ENCODE measurements around the gene FCRL3. TPM values are rescaled to one million over a fixed set of nuclear protein-coding genes. Genes with fewer than 3 reads are reported as not detected.

FCRL3 gene
- total and polyA plus RNA-seq, 4 donors = 0.03 to 0.99 (median 0.10) TPM; not detected in 1

GRCh38 chr1:157695417-157695816 lies 5.2 kb downstream of the FCRL3 start:
- DNase-seq (no peak), ATAC-seq (ENCODE audit: low FRiP score) (no peak)
- WGBS, 2 donors = 53 to 60% methylated on average over 4 of the region's 4 CpGs
- H3K4me1 ChIP-seq (ENCODE audit: control insufficient read depth in 1 of 2, insufficient read depth in 2 of 2, low read length in 2 of 2) = no peaks in the 10 kb centered on the region
- no peaks in the 10 kb centered on the region for H3K27me3 ChIP-seq (ENCODE audit: control insufficient read depth in 1 of 2, insufficient read depth in 2 of 2, low read length in 1 of 2)
- no peak overlapping the region for H3K4me3 ChIP-seq (ENCODE audit: low read length in 2 of 2)
- H3K9me3 ChIP-seq (ENCODE audit: control insufficient read depth, low read length) = no peaks in the 10 kb centered on the region
- H3K36me3 ChIP-seq (ENCODE audit: control insufficient read depth in 1 of 2, insufficient read depth in 2 of 2, low read length in 1 of 2) = no peaks in the 10 kb centered on the region
- intact Hi-C loops (cut with DNase I) = no loop called here
- H3K27ac ChIP-seq (ENCODE audit: low read depth in 1 of 2, low read length in 2 of 2) = no peak overlapping the region

DNA sequence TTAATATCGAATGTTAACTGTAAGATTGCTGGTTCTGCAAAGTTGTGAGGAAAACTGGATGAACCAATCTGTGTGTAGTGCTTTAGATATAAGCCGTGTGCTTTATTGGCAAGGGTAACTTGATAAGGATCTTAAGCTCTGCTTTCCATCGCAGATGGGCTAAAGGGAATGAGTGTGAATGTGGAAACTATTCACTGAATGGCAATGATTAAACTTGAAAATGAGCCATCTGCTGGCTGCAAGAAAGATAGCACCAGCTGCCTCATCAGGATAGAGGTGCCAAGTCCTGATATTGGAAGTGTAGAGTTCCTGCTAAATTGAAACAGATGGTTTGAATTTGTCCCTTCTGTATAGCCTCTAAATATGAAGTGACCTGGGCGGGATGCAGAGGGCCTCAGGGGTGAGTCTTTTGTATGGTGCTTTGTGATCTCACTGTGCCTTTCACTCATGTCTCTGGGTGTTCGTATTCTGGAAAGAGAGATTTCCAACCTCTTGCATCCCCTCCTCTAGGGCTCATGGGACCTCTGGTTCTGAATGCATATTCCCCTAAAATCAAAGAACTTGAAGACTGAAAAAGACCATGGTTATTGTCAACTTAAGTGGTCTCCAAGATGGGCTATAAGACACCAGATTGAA lies 9.2 kb downstream of the FCRL3 start:
- Histone ChIP-seq H3K27me3 (ENCODE audit: control insufficient read depth in 1 of 2, insufficient read depth in 2 of 2, low read length in 1 of 2) (no peaks in the 10 kb centered on the region), H3K4me3 (ENCODE audit: low read length in 2 of 2) (no peak overlapping the region), H3K4me1 (ENCODE audit: control insufficient read depth in 1 of 2, insufficient read depth in 2 of 2, low read length in 2 of 2) (no peaks in the 10 kb centered on the region), H3K9me3 (ENCODE audit: control insufficient read depth, low read length) (no peaks in the 10 kb centered on the region), H3K27ac (ENCODE audit: low read depth in 1 of 2, low read length in 2 of 2) (no peak overlapping the region), H3K36me3 (ENCODE audit: control insufficient read depth in 1 of 2, insufficient read depth in 2 of 2, low read length in 1 of 2) (no peaks in the 10 kb centered on the region)
- intact Hi-C loops (cut with DNase I) = no loop called here
- no peak for ATAC-seq (ENCODE audit: low FRiP score)
- DNase-seq = no peak
- WGBS, 2 donors = 36 to 37% methylated on average over 5 of the region's 5 CpGs

DNA sequence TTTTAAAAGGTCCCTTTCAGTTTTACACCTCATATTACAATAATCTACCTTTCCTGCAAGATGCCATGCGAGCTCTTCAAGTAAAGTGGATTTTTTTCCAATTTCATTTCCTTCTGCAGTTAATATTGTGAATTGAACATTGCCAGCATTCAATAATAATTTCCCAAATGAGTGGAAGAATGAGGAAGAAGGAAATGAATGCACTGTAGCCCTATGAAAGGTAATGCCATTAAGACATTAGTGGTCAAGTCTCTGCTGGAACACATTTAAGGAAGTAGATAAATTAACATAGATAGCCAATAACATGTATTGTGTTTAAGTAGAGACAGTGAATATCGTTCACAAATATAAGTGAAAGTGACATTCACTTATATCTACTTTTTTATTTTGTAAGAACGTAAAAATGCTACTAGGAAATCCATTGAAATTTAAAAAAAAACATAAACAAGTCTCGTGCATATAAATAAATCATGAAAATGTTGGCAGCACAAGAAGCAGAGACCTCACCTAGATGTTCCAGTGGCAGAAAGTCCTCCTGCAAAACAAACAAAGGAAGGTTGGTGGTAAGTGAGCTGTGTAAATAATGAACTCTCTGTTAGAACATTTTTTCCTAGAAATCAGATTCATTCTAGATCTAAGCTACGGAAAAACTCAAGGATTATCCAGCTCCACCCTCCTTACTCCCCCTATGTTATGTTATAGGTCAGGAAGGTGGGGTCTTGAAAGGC lies 17.7 kb downstream of the FCRL3 start:
- DNase-seq = no peak
- Histone ChIP-seq H3K4me3 (ENCODE audit: low read length in 2 of 2) (no peak overlapping the region), H3K27ac (ENCODE audit: low read depth in 1 of 2, low read length in 2 of 2) (no peak overlapping the region), H3K4me1 (ENCODE audit: control insufficient read depth in 1 of 2, insufficient read depth in 2 of 2, low read length in 2 of 2) (no peaks in the 10 kb centered on the region), H3K9me3 (ENCODE audit: control insufficient read depth, low read length) (no peaks in the 10 kb centered on the region), H3K27me3 (ENCODE audit: control insufficient read depth in 1 of 2, insufficient read depth in 2 of 2, low read length in 1 of 2) (no peaks in the 10 kb centered on the region), H3K36me3 (ENCODE audit: control insufficient read depth in 1 of 2, insufficient read depth in 2 of 2, low read length in 1 of 2) (no peaks in the 10 kb centered on the region)
- 61 to 62% methylated on average over 5 of the region's 5 CpGs for WGBS, 2 donors
- intact Hi-C loops (cut with DNase I) = no loop called here
- ATAC-seq (ENCODE audit: low FRiP score) = no peak

DNA sequence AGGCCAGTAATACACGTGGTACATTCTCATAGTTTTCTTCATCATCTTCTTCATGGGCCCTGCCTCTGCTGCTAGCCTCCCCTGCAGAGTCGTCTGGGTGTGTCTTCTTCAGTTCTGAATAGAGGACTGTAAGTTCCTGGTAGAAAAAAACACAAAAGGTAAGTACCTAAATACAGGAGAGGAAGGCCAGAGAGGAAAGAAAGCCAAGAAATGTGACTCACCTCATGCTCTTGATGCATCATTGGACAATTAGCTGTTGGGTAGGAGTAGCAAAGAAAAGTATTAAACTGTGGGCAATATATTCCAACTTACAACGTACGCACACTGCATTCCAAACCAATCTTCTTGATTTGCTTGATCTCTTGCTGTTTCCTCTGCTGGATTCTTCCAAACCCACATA lies 21.8 kb downstream of the FCRL3 start:
- DNase-seq (no peak), ATAC-seq (ENCODE audit: low FRiP score) (no peak)
- Histone ChIP-seq H3K9me3 (ENCODE audit: control insufficient read depth, low read length) (peaks cover 2% of the 10 kb centered on the region), H3K27ac (ENCODE audit: low read depth in 1 of 2, low read length in 2 of 2) (no peak overlapping the region), H3K4me1 (ENCODE audit: control insufficient read depth in 1 of 2, insufficient read depth in 2 of 2, low read length in 2 of 2) (no peaks in the 10 kb centered on the region), H3K36me3 (ENCODE audit: control insufficient read depth in 1 of 2, insufficient read depth in 2 of 2, low read length in 1 of 2) (no peaks in the 10 kb centered on the region), H3K27me3 (ENCODE audit: control insufficient read depth in 1 of 2, insufficient read depth in 2 of 2, low read length in 1 of 2) (peaks cover 0 to 2% of the 10 kb centered on the region in 2 donors), H3K4me3 (ENCODE audit: low read length in 2 of 2) (no peak overlapping the region)
- intact Hi-C loops (cut with DNase I) = no loop called here
- 60 to 68% methylated on average over 4 of the region's 4 CpGs for WGBS, 2 donors

- H3K4me3 ChIP-seq (ENCODE audit: low read length in 2 of 2) = no peak overlapping the region
- H3K27ac ChIP-seq (ENCODE audit: low read depth in 1 of 2, low read length in 2 of 2) = no peak overlapping the region
- H3K4me1 ChIP-seq (ENCODE audit: control insufficient read depth in 1 of 2, insufficient read depth in 2 of 2, low read length in 2 of 2) = no peaks in the 10 kb centered on the region
- peaks cover 2% of the 10 kb centered on the region for H3K9me3 ChIP-seq (ENCODE audit: control insufficient read depth, low read length)
- intact Hi-C loops (cut with DNase I) = no loop called here
- DNase-seq (no peak), ATAC-seq (ENCODE audit: low FRiP score) (no peak)
- no peaks in the 10 kb centered on the region for H3K36me3 ChIP-seq (ENCODE audit: control insufficient read depth in 1 of 2, insufficient read depth in 2 of 2, low read length in 1 of 2)
- 55 to 60% methylated on average over 1 of the region's 1 CpG for WGBS, 2 donors
- H3K27me3 ChIP-seq (ENCODE audit: control insufficient read depth in 1 of 2, insufficient read depth in 2 of 2, low read length in 1 of 2) = peaks cover 0 to 2% of the 10 kb centered on the region in 2 donors
These were observed 27.6 kb downstream of the FCRL3 start for GRCh38 chr1:157673008-157673407.

DNA sequence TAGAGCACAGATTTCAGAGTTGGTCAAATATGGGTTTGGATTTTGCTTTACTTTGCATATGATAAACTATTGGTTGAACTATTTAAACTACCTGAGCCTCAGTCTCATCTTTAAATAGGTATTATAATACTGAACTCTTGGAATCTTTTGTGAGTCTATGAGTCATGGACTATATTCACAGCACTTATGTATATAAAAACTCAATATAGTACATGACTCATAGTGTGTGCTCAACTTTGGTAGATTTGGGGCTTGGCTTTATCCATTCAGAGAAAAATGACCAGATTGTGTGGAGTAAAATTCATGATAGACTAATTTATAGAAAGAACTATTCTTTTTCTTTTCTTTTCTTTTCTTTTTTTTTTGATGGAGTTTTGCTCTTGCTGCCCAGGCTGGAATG lies 28.7 kb downstream of the FCRL3 start:
- Histone ChIP-seq H3K4me1 (ENCODE audit: control insufficient read depth in 1 of 2, insufficient read depth in 2 of 2, low read length in 2 of 2) (no peaks in the 10 kb centered on the region), H3K9me3 (ENCODE audit: control insufficient read depth, low read length) (peaks cover 2% of the 10 kb centered on the region), H3K36me3 (ENCODE audit: control insufficient read depth in 1 of 2, insufficient read depth in 2 of 2, low read length in 1 of 2) (no peaks in the 10 kb centered on the region), H3K27ac (ENCODE audit: low read depth in 1 of 2, low read length in 2 of 2) (no peak overlapping the region), H3K27me3 (ENCODE audit: control insufficient read depth in 1 of 2, insufficient read depth in 2 of 2, low read length in 1 of 2) (peaks cover 0 to under 1% of the 10 kb centered on the region in 2 donors), H3K4me3 (ENCODE audit: low read length in 2 of 2) (no peak overlapping the region)
- no peak for DNase-seq
- intact Hi-C loops (cut with DNase I) = no loop called here
- no peak for ATAC-seq (ENCODE audit: low FRiP score)

DNA sequence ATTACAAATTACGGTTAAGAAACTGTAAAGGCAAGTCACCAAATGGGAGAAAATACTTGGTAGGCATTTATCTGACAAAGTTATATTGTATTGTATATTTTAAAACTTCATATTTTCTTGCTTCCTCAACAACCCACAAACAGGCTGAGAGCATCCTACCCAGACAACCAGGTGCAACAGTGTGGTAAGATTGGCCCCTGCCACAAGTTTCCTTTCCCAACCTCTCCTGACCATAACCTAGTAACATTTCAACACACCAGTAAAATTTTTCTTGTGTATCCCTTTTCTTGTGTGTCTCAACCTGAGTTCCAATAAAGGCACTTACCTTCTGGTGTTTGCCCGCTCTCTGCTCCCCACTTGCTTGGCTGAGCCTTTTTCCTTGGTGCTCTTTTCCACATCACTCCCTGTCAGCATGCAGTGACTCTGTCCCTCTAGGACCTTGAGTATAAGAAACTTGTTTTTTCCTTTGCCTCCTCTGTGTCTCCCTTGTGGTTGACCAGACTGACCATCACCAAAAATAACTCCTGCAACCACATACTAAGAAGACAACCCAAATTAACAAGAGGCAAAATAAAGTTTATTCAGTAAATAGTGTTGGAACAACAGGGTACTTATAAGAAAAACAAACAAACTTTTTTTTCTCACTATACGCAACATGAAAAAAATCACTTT lies 40.9 kb downstream of the FCRL3 start:
- Histone ChIP-seq H3K27ac (ENCODE audit: low read depth in 1 of 2, low read length in 2 of 2) (no peak overlapping the region), H3K27me3 (ENCODE audit: control insufficient read depth in 1 of 2, insufficient read depth in 2 of 2, low read length in 1 of 2) (no peaks in the 10 kb centered on the region), H3K36me3 (ENCODE audit: control insufficient read depth in 1 of 2, insufficient read depth in 2 of 2, low read length in 1 of 2) (no peaks in the 10 kb centered on the region), H3K4me3 (ENCODE audit: low read length in 2 of 2) (no peak overlapping the region), H3K4me1 (ENCODE audit: control insufficient read depth in 1 of 2, insufficient read depth in 2 of 2, low read length in 2 of 2) (no peaks in the 10 kb centered on the region), H3K9me3 (ENCODE audit: control insufficient read depth, low read length) (peaks cover 1% of the 10 kb centered on the region)
- ATAC-seq (ENCODE audit: low FRiP score) (no peak), DNase-seq (no peak)
- 84 to 89% methylated on average over 3 of the region's 3 CpGs for WGBS, 2 donors
- intact Hi-C loops (cut with DNase I) = no loop called here

GRCh38 chr1:157658571-157658970 lies 42.0 kb downstream of the FCRL3 start:
- intact Hi-C loops (cut with DNase I) = no loop called here
- H3K36me3 ChIP-seq (ENCODE audit: control insufficient read depth in 1 of 2, insufficient read depth in 2 of 2, low read length in 1 of 2) = no peaks in the 10 kb centered on the region
- 94 to 95% methylated on average over 3 of the region's 3 CpGs for WGBS, 2 donors
- H3K27me3 ChIP-seq (ENCODE audit: control insufficient read depth in 1 of 2, insufficient read depth in 2 of 2, low read length in 1 of 2) = no peaks in the 10 kb centered on the region
- no peak for ATAC-seq (ENCODE audit: low FRiP score)
- no peak overlapping the region for H3K4me3 ChIP-seq (ENCODE audit: low read length in 2 of 2)
- DNase-seq = no peak
- H3K4me1 ChIP-seq (ENCODE audit: control insufficient read depth in 1 of 2, insufficient read depth in 2 of 2, low read length in 2 of 2) = no peaks in the 10 kb centered on the region
- peaks cover 1% of the 10 kb centered on the region for H3K9me3 ChIP-seq (ENCODE audit: control insufficient read depth, low read length)
- no peak overlapping the region for H3K27ac ChIP-seq (ENCODE audit: low read depth in 1 of 2, low read length in 2 of 2)

DNA sequence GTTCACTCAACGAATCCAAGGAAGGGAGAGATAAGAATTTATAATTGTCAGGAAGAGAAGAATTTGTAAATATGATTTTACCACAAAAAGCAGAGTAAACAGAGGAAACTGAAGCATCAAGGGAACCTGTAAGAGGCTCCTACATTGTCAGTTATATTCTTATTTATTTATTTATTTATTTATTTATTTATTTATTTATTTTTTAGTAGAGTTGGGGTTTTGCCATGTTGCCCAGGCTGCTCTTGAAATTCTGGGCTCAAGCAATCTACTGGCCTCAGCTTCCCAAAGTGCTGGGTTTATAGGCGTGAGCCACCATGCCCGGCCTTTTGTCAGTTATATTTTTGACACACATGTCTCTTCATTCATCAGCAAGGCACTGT lies 47.1 kb downstream of the FCRL3 start:
- no peak overlapping the region for H3K4me3 ChIP-seq (ENCODE audit: low read length in 2 of 2)
- intact Hi-C loops (cut with DNase I) = no loop called here
- 48 to 77% methylated on average over 3 of the region's 3 CpGs for WGBS, 2 donors

More for the DNA sequence above, 47.1 kb downstream of the FCRL3 start:
- Histone ChIP-seq H3K27me3 (ENCODE audit: control insufficient read depth in 1 of 2, insufficient read depth in 2 of 2, low read length in 1 of 2) (no peaks in the 10 kb centered on the region), H3K36me3 (ENCODE audit: control insufficient read depth in 1 of 2, insufficient read depth in 2 of 2, low read length in 1 of 2) (no peaks in the 10 kb centered on the region), H3K27ac (ENCODE audit: low read depth in 1 of 2, low read length in 2 of 2) (no peak overlapping the region), H3K9me3 (ENCODE audit: control insufficient read depth, low read length) (peaks cover 2% of the 10 kb centered on the region), H3K4me1 (ENCODE audit: control insufficient read depth in 1 of 2, insufficient read depth in 2 of 2, low read length in 2 of 2) (no peaks in the 10 kb centered on the region)
- ATAC-seq (ENCODE audit: low FRiP score) (no peak), DNase-seq (no peak)
